SK-N-MC (cell line): ENCODE measurements around the gene C11orf98.
"Not testable (repeated sequence)": the region's sequence is repeated elsewhere in the genome, so short reads cannot be mapped to it uniquely, and the experiment has no call there.

Source experiments
- DNase-seq: peaks from one replicate; pipeline ENCODE4 v3.0.0-alpha.2; 2011; ENCODE audit warnings: low read depth, low spot score
- H3K27ac ChIP-seq: fragments of 200-600 bp; sonication (generic); 2 replicates; pipeline ENCODE4 v1.5.1; 2016; ENCODE audit warnings: mixed run types
- H3K36me3 ChIP-seq: fragments of 200-600 bp; sonication (generic); 2 replicates; pipeline ENCODE4 v1.6.1; 2017; ENCODE audit warnings: antibody characterized with exemption, low read length, mixed read lengths; ENCODE audit not compliant: insufficient read depth
- H3K4me3 ChIP-seq: fragments of 200-600 bp; sonication (generic); 2 replicates; pipeline ENCODE4 v1.5.1; 2016
- H3K9ac ChIP-seq: fragments of 200-600 bp; sonication (generic); 2 replicates; pipeline ENCODE4 v1.8.0; 2017; ENCODE audit warnings: mixed run types, mixed read lengths; ENCODE audit not compliant: insufficient read length
- H3K9me3 ChIP-seq: fragments of 200-600 bp; sonication (generic); 2 replicates; pipeline ENCODE4 v1.6.1; 2017; ENCODE audit warnings: low read depth, mild to moderate bottlenecking, antibody characterized with exemption, low read length, moderate library complexity, mixed read lengths
- EZH2 ChIP-seq: fragments of 200-600 bp; sonication (generic); IDR thresholded peaks from one replicate; pipeline ENCODE4 v1.6.1; 2017; ENCODE audit warnings: antibody characterized with exemption
- FOXP2 ChIP-seq: optimal IDR thresholded peaks from 2 replicates; pipeline ENCODE3; 2011; ENCODE audit warnings: mild to moderate bottlenecking, moderate library complexity; ENCODE audit not compliant: insufficient read depth; ENCODE audit errors: extremely low read length, control extremely low read depth
- POLR2AphosphoS5 ChIP-seq: IDR thresholded peaks from 2 replicates; pipeline ENCODE4 v1.6.1; 2012; ENCODE audit warnings: mild to moderate bottlenecking, low read depth, low read length, borderline replicate concordance

C11orf98 gene

DNA sequence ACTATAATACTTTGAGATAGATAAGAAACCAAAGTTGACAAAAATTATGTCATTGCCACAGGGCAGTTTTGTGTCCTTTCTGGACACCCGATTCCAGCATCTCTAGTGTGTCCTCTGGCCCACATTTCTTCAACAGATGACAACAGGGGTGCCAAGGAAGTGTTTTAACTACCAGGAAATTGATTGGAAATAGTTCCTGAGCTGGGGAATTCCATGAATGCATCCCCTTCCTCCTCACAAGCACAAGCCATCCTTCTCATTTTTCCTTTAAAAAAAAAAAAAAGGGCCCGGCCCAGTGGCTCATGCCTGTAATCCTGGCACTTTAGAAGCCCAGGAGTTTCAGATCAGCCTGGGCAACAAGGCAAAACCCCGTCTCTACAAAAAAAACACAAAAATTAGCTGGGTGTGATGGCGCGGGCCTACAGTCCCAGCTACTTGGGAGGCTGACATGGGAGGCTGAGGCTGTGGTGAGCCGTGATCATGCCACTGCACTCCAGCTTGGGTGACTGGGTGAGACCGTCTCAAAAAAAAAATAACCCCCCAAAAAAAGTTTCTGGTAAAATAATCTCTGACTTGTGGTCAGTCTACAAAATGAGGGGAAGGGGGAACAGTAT is 42.4 kb downstream of the C11orf98 start:
- H3K9me3 ChIP-seq = no peaks in the 10 kb centered on the region
- H3K9ac ChIP-seq = no peak overlapping the region
- peaks cover 24% of the 10 kb centered on the region for H3K36me3 ChIP-seq

DNA sequence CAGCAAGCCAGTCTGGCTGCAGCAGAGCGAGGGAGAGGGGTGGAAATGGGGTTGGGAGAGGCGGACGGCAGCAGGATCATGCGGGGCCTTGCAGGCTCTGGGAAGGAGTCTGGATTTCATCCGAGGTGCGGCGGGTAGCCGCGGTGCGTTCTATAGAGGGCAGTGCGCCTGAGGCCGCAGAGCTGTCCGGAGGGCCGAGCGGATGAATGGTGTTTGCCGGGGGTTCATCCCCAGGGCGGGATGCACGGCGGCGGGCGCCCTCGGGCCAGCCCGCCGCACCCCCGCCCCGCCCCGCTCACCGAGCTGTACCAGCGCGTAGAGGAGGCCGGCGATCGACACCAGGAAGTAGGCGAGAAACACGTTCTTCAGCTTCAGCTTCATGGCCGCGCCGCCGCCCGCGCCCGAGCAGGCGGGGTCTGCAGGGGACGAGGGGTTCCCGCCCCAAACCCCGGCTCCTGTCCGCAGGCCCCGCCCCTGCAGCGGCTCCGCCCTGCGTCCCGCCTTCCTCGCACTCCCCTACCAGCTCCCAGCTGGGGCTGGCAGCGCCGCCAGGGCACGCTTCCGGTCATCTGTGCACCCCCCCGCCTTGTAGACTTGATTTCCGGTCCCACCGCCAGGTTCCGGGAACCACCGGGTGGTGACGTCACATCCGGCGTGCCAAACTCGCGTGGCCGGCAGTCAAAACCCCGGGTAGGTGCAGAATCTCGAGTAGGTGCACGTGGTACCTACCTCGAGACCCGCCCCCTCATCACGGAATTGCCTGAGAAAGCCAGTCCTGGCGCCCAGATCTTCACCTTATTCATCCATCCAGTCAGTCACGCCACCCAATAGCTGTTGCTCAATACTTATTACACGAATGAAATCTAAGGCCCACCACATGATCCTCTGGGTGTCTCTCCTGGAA is 43.2 kb downstream of the C11orf98 start, which contains the start of gene B3GAT3:
B3GAT3 (minus strand) TSS at position 420 of the 904 bp plus-strand sequence; CDS start at position 381, 39 bp downstream.
- Histone ChIP-seq H3K9me3 (no peaks in the 10 kb centered on the region), H3K27ac (peak within 1 kb of the TSS; percentile 92), H3K4me3 (peak within 1 kb of the TSS; percentile 83), H3K9ac (peak within 1 kb of the TSS; percentile 79), H3K36me3 (peaks cover 19% of the 10 kb centered on the region)
- DNase-seq = no peak
- TF ChIP-seq EZH2 (no peak), POLR2AphosphoS5 (peak; percentile 70)

More for the DNA sequence above, 42.4 kb downstream of the C11orf98 start:
- DNase-seq = no peak
- Histone ChIP-seq H3K27ac (peak overlapping the region; percentile 92), H3K4me3 (peak overlapping the region; percentile 83)
- TF ChIP-seq EZH2 = no peak
- no peak for TF ChIP-seq POLR2AphosphoS5
- TF ChIP-seq FOXP2 = no peak

DNA sequence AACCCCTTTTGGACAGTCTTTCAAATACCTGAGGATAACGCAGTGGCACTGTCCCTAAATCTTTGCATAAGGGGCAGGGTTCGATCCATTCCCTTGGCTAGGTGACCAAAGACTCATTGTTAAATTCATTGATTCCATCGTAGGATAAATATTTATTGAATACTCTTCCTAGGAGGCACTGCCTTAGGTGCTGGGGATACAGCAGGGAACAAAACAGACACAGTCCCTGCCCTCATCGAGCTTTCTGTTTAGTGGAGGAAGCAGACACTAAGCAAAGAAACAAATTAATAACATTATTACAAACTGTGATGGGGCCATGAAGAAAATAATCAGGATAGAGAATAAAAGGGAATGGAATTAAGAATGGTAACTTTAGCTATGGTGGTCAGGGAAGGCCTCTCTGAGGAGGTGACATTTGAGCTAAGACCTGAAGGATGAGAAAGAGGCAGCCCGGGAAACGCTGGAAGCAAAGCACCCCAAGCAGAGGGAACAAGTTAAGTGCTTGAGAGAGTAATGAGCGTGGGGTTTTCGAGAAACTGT is 43.9 kb downstream of the C11orf98 start:
- H3K9ac ChIP-seq = peak overlapping the region; percentile 79
- H3K27ac ChIP-seq = peak overlapping the region; percentile 92
- peaks cover 12% of the 10 kb centered on the region for H3K36me3 ChIP-seq
- no peak for DNase-seq
- TF ChIP-seq FOXP2 (no peak), EZH2 (no peak)
- no peaks in the 10 kb centered on the region for H3K9me3 ChIP-seq
- H3K4me3 ChIP-seq = peak overlapping the region; percentile 83

DNA sequence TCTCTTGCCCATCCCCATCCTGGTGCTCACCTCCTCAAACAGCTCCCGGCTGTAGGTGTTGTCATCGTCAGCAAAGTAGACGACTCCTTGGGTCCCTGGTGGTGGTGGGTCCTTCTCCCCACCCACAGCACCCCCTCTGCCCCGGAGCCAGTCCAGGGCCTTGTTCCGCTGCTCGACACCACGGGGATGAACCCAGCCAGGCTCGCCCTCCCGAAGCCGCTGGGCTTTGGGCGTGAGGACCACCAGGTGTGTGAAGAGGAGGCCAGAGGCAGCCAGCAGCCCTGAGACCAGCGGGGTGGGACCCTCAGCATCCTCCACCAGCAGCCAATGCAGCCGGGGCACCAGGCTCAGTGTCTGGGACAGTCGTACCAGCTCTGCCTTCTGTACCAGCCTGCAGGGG is 48.1 kb downstream of the C11orf98 start:
- H3K4me3 ChIP-seq, H3K9me3 ChIP-seq, DNase-seq, H3K9ac ChIP-seq, H3K36me3 ChIP-seq, H3K27ac ChIP-seq: not testable (repeated sequence)

DNA sequence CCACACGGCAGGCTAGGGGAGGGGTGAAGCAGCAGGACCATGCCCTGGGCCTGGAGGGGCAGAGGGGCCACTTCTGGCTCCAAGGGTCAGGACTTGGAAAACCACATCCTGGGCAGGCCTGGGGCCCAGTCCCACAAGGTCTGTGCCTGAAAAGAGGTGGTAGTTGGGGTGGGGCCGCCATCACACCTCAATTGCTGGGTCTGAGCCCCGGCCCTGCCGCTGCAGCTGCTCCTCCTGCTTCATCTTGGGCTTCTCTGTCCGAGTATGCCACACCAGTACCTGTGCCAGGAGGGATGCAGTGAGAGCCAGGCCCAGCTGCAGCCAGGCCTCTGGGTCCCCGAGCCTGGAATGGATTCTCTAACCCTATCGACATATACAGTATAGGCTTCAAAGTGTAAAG is 49.5 kb downstream of the C11orf98 start:
- no peak overlapping the region for H3K9ac ChIP-seq
- no peak for TF ChIP-seq EZH2
- TF ChIP-seq FOXP2 = no peak
- TF ChIP-seq POLR2AphosphoS5 = no peak
- no peaks in the 10 kb centered on the region for H3K9me3 ChIP-seq
- no peaks in the 10 kb centered on the region; the same call in 1 of the 2 replicates for H3K36me3 ChIP-seq
- no peak for DNase-seq
- H3K27ac ChIP-seq = no peak overlapping the region
- no peak overlapping the region for H3K4me3 ChIP-seq

DNA sequence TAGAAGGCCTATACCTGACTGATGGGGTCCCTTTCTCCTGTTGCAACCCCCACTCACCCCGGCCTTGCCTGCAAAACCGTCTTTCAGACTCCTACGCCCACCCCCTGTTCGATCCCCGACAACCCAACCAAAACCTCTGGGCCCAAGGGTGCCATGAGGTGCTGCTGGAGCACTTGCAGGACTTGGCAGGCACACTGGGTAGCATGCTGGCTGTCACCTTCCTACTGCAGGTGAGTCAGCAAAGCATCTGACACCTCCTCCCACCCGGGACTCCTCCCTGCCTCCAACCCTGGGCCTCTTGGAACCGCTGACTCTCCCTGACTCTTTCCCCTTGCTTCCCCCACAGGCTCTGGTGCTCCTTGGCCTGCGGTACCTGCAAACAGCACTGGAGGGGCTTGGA is 50.7 kb downstream of the C11orf98 start:
- peak overlapping the region; percentile 66 for H3K27ac ChIP-seq
- no peak for DNase-seq
- no peak overlapping the region for H3K4me3 ChIP-seq
- no peaks in the 10 kb centered on the region; the same call in 1 of the 2 replicates for H3K36me3 ChIP-seq
- TF ChIP-seq EZH2 (no peak), POLR2AphosphoS5 (no peak), FOXP2 (no peak)
- no peak overlapping the region for H3K9ac ChIP-seq
- H3K9me3 ChIP-seq = no peaks in the 10 kb centered on the region

DNA sequence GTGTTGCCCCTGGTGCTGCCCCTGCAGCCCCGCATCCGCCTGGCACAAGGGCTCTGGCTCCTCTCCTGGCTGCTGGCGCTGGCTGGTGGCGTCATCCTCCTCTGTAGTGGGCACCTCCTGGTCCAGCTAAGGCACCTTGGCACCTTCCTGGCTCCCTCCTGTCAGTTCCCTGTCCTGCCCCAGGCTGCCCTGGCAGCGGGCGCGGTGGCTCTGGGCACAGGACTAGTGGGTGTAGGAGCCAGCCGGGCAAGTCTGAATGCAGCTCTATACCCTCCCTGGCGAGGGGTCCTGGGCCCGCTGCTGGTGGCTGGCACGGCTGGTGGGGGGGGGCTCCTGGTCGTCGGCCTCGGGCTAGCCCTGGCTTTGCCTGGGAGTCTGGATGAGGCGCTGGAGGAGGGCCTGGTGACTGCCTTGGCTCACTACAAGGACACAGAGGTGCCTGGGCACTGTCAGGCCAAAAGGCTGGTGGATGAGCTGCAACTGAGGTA is 51.7 kb downstream of the C11orf98 start:
- Histone ChIP-seq H3K36me3 (no peaks in the 10 kb centered on the region; the same call in 1 of the 2 replicates), H3K27ac (peak overlapping the region; percentile 66), H3K9ac (no peak overlapping the region), H3K4me3 (no peak overlapping the region), H3K9me3 (no peaks in the 10 kb centered on the region)
- TF ChIP-seq EZH2 (no peak), FOXP2 (no peak), POLR2AphosphoS5 (no peak)
- DNase-seq = no peak
